Upper lobe of left lung (tissue), 4 donors: Measurements from ENCODE around the gene JMJD1C.

Source experiments
- CTCF ChIP-seq, 6 experiments: fragments of 450-650 bp in 4 of 6; fragments of 200-600 bp in 2 of 6; sonication (generic) in 2 of 6; IDR thresholded peaks; one replicate each; pipeline ENCODE4 v1.5.1; 2016 to 2019; ENCODE audit warnings: antibody characterized with exemption in 6 of 6
- EP300 ChIP-seq, 4 donors: sonication (generic); formaldehyde crosslinking; IDR thresholded peaks; one replicate each; pipeline ENCODE4 v1.5.1; 2017; ENCODE audit warnings: antibody characterized with exemption in 4 of 4, control low read depth in 2 of 4
- POLR2A ChIP-seq, 4 donors: fragments of 450-650 bp; IDR thresholded peaks; one replicate each; pipeline ENCODE4 v1.5.1; 2016 to 2017; ENCODE audit warnings: antibody characterized with exemption in 4 of 4, mild to moderate bottlenecking in 2 of 4
- POLR2AphosphoS5 ChIP-seq, 2 donors: sonication (generic); formaldehyde crosslinking; IDR thresholded peaks; one replicate each; pipeline ENCODE4 v1.5.1; 2017; ENCODE audit warnings: antibody characterized with exemption in 2 of 2

- TF ChIP-seq CTCF (IDR thresholded peaks at IDR 0.05) (no peak), EP300 (IDR thresholded peaks at IDR 0.05) (no peak), POLR2AphosphoS5 (IDR thresholded peaks at IDR 0.05) (no peak), POLR2A (IDR thresholded peaks at IDR 0.05) (no peak)
These were observed 177.6 kb downstream of the JMJD1C start for GRCh38 chr10:63288170-63288569.
